ENCODE measurements around the gene CX3CL1. TPM values are rescaled to one million over a fixed set of nuclear protein-coding genes. Genes with fewer than 3 reads are reported as not detected.
"Not testable (repeated sequence)": the region's sequence is repeated elsewhere in the genome, so short reads cannot be mapped to it uniquely, and the experiment has no call there.

The CX3CL1 gene
- total RNA-seq, 4 donors from 2014 or later = 1.0 to 31.2 (median 7.1) TPM

- no peak for DNase-seq
- TF ChIP-seq POLR2A (IDR thresholded peaks at IDR 0.05) (no peak), CTCF (IDR thresholded peaks at IDR 0.05) (no peak)
- Histone ChIP-seq H3K27ac (peak overlapping the region; percentile 71 to 81), H3K4me1 (peaks cover 0 to 9% of the 10 kb centered on the region in 2 donors), H3K9me3 (no peaks in the 10 kb centered on the region), H3K36me3 (no peaks in the 10 kb centered on the region), H3K4me3 (peak overlapping the region; percentile 37 to 38), H3K27me3 (no peaks in the 10 kb centered on the region)
- intact Hi-C loops (cut with DNase I; ENCODE audit: low total_unique reads) = no loop called here
These were observed 1.0 kb downstream of the CX3CL1 start for GRCh38 chr16:57373117-57373947.

- peak; percentile 54 to 60 for DNase-seq
- H3K27me3 ChIP-seq = no peaks in the 10 kb centered on the region
- H3K27ac ChIP-seq = peak overlapping the region; percentile 71 to 81
- no peaks in the 10 kb centered on the region for H3K9me3 ChIP-seq
- H3K4me3 ChIP-seq = peak overlapping the region; percentile 37 to 38
- TF ChIP-seq CTCF (IDR thresholded peaks at IDR 0.05) (no peak), POLR2A (IDR thresholded peaks at IDR 0.05) (no peak)
- H3K36me3 ChIP-seq = no peaks in the 10 kb centered on the region
- intact Hi-C loops (cut with DNase I; ENCODE audit: low total_unique reads) = no loop called here
- H3K4me1 ChIP-seq = peaks cover 0 to 9% of the 10 kb centered on the region in 2 donors
These were observed 1.8 kb downstream of the CX3CL1 start for GRCh38 chr16:57374067-57374534.

GRCh38 chr16:57374925-57375465 lies 2.7 kb downstream of the CX3CL1 start:
- DNase-seq, H3K4me3 ChIP-seq: not testable (repeated sequence)
- H3K27ac ChIP-seq = peak overlapping the region in 1 of 2 donors; percentile 71

GRCh38 chr16:57376313-57376818 lies 4.1 kb downstream of the CX3CL1 start:
- DNase-seq = no peak
- no peak overlapping the region for H3K27ac ChIP-seq
- intact Hi-C loops (cut with DNase I; ENCODE audit: low total_unique reads) = no loop called here

More at GRCh38 chr16:57374925-57375465, 2.7 kb downstream of the CX3CL1 start:
- intact Hi-C loops (cut with DNase I; ENCODE audit: low total_unique reads); H3K9me3 ChIP-seq; H3K36me3 ChIP-seq; H3K4me1 ChIP-seq; H3K27me3 ChIP-seq: not testable (repeated sequence)

More at GRCh38 chr16:57376313-57376818, 4.1 kb downstream of the CX3CL1 start:
- H3K27me3 ChIP-seq = no peaks in the 10 kb centered on the region
- H3K9me3 ChIP-seq = no peaks in the 10 kb centered on the region
- peaks cover 0 to 9% of the 10 kb centered on the region in 2 donors for H3K4me1 ChIP-seq
- H3K4me3 ChIP-seq = no peak overlapping the region
- TF ChIP-seq CTCF (IDR thresholded peaks at IDR 0.05) (no peak), POLR2A (IDR thresholded peaks at IDR 0.05) (no peak)
- H3K36me3 ChIP-seq = no peaks in the 10 kb centered on the region

All from uterus (tissue), 4 donors.